Epithelial cell of proximal tubule (primary cell): ENCODE data around the gene LIMA1. TPM values are rescaled to one million over a fixed set of nuclear protein-coding genes. Genes with fewer than 3 reads are reported as not detected.

Source experiments
- DNase-seq: peaks from one replicate; pipeline ENCODE4 v3.0.0-alpha.2; 2011; ENCODE audit warnings: low read depth
- H3K4me3 ChIP-seq: 2 replicates; pipeline ENCODE4 v1.5.1; 2011; ENCODE audit warnings: low read depth, mild to moderate bottlenecking, low read length
- CTCF ChIP-seq: conservative IDR thresholded peaks from 2 replicates; pipeline ENCODE4 v1.5.1; 2012; ENCODE audit warnings: low read depth, mild to moderate bottlenecking, low read length
- total RNA-seq: library from RNA; depleted of rRNA; stranded (reverse); fragments of >200 nt; gene quantifications from 2 replicates; pipeline ENCODE4 v1.2.3, GENCODE V29; 2015

LIMA1 gene
- total RNA-seq, 1 donor from 2014 or later, result 67.7 TPM

DNA sequence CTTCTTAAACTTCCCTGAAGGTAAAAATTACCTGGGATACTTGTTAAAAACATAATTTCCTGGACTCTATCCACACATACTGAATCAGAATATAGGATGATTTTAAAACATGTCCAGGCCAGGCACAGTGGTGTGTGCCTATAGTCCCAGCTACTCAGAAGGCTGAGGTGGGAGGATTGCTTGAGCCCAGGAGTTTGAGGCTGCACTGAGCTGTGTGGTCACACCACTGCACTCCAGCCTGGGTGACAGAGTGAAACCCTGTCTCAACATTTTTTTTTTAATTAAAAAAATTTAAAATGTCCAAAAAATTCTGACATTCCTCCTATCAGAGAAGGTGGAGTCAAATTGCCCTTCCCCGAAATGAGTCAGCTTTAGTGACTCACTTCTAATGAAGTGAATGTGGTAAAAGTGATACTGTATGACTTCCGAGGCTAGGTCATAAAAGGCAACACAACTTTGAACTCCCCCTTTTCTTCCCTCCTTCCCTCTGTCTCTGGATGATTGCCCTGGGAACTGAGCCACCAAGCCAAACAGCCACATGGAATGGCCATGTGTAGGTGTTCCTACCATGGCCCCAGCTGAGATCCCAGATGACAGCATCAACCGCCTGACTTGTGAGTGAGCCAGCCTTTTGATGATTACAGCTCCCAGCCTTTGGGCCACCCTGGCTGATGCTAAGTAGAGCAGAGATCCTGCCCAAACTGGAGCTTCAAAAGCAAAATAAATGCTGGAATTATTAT lies 36.3 kb downstream of the LIMA1 start:
- H3K4me3 ChIP-seq, result no peak overlapping the region
- DNase-seq, result peak; percentile 98
- no peak for TF ChIP-seq CTCF

- no peak for DNase-seq
- H3K4me3 ChIP-seq, result no peak overlapping the region
- no peak for TF ChIP-seq CTCF
These were observed 37.0 kb downstream of the LIMA1 start for GRCh38 chr12:50246197-50246865.

GRCh38 chr12:50243507-50243906 lies 39.8 kb downstream of the LIMA1 start:
- TF ChIP-seq CTCF, result no peak
- H3K4me3 ChIP-seq, result no peak overlapping the region
- no peak for DNase-seq

DNA sequence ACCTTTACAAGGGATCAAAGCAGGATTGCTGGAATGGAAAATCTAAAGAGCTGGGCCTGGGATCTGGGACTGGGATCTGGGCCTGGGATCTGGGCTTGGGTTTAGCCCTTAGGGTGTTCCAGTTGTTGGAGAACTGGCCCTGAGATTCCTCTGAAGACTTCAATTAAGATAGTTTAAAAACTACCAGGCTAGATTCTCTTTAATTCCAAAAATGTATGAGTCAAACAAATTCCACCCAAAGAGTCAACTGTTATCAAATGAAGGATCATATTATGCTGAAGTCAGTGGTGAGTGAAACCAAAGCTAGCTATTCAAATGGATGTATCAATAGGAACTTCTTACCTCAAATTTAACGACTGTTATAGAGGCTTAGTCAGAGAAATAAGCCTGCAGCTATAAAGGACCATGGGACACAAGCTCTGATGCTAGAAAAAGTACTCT lies 40.5 kb downstream of the LIMA1 start:
- no peak overlapping the region for H3K4me3 ChIP-seq
- TF ChIP-seq CTCF, result no peak
- DNase-seq, result no peak

GRCh38 chr12:50241178-50241577 lies 42.1 kb downstream of the LIMA1 start:
- DNase-seq, result no peak
- TF ChIP-seq CTCF, result no peak
- no peak overlapping the region for H3K4me3 ChIP-seq

GRCh38 chr12:50240792-50241114 lies 42.6 kb downstream of the LIMA1 start:
- TF ChIP-seq CTCF, result no peak
- H3K4me3 ChIP-seq, result no peak overlapping the region
- DNase-seq, result no peak
